Measurements from ENCODE around the gene ADPRH. TPM values are rescaled to one million over a fixed set of nuclear protein-coding genes. Genes with fewer than 3 reads are reported as not detected.
A peak's percentile ranks its signal among the peaks of the same experiment; 100 is the strongest.

Gene ADPRH
- total RNA-seq, 1 donor from 2014 or later = 0.53 TPM

DNA sequence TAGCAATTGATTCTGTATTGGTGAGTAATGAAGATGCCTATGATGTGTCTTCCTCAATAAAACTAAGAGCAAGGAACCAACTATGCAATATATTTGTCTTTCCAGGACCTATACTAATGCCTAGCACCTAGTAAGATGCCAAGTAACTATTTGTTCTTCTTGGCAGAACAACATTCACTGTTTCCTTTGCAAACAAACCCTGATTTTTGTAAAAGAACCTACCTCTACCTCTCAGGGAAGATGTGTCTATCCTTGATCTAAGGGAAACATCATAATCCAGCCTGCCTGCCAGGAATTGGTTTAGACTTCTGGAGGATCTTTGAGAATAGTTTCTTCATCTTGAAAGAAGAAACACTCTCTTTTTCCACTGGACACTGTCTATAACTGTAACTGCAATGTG is 3.8 kb upstream of the ADPRH start:
- no peak for FAIRE-seq
- Histone ChIP-seq H3K4me3 (ENCODE audit: low read depth, low read length) (no peak overlapping the region), H3K36me3 (ENCODE audit: control insufficient read depth, insufficient read depth, low read length) (no peaks in the 10 kb centered on the region), H3K27me3 (ENCODE audit: control insufficient read depth, insufficient read depth, low read length) (no peaks in the 10 kb centered on the region)
- no peak for DNase-seq (ENCODE audit: low read depth)
- TF ChIP-seq, protein P1, sequence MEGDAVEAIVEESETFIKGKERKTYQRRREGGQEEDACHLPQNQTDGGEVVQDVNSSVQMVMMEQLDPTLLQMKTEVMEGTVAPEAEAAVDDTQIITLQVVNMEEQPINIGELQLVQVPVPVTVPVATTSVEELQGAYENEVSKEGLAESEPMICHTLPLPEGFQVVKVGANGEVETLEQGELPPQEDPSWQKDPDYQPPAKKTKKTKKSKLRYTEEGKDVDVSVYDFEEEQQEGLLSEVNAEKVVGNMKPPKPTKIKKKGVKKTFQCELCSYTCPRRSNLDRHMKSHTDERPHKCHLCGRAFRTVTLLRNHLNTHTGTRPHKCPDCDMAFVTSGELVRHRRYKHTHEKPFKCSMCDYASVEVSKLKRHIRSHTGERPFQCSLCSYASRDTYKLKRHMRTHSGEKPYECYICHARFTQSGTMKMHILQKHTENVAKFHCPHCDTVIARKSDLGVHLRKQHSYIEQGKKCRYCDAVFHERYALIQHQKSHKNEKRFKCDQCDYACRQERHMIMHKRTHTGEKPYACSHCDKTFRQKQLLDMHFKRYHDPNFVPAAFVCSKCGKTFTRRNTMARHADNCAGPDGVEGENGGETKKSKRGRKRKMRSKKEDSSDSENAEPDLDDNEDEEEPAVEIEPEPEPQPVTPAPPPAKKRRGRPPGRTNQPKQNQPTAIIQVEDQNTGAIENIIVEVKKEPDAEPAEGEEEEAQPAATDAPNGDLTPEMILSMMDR (IDR thresholded peaks at IDR 0.05; ENCODE audit: insufficient read depth, low read length, severe bottlenecking) = no peak

DNA sequence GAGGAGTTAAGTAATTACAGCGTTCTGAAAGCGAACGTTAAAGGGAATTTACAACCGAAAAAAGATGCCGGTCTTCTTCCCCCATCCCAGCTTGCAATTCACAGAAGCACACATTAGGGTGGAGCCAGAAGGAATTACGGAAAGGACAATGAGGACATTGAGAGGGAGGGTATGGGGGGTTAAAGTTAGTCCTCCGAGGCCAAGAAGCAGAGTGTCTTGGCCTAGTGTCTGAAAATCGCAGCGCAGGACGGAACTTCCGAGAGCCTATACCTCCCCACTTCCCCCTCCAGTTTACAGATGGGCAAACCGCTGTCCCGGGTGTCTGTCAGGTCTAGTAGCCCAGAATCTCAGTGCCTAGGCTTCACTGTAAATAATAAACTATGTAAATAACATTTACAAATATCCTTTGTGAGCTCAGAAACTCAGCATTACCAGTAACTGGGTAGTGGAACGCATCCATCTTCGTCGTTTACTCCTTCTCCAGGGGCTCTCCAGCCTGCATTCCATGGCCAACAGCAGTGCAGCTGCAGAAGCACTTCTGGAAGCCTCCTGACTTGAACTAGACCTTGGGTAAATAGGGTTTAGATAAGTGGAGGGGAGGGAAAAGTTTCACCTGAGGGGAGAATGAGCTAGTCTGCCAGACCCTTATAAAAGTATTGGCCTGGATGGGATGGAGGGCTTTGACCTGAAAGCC is 922 bp downstream of the ADPRH start:
- DNase-seq (ENCODE audit: low read depth) = no peak
- no peaks in the 10 kb centered on the region for H3K27me3 ChIP-seq (ENCODE audit: control insufficient read depth, insufficient read depth, low read length)
- TF ChIP-seq, protein P1 (IDR thresholded peaks at IDR 0.05; ENCODE audit: insufficient read depth, low read length, severe bottlenecking) = no peak
- no peaks in the 10 kb centered on the region for H3K36me3 ChIP-seq (ENCODE audit: control insufficient read depth, insufficient read depth, low read length)
- peak overlapping the region; percentile 59 for H3K4me3 ChIP-seq (ENCODE audit: low read depth, low read length)
- FAIRE-seq = no peak

DNA sequence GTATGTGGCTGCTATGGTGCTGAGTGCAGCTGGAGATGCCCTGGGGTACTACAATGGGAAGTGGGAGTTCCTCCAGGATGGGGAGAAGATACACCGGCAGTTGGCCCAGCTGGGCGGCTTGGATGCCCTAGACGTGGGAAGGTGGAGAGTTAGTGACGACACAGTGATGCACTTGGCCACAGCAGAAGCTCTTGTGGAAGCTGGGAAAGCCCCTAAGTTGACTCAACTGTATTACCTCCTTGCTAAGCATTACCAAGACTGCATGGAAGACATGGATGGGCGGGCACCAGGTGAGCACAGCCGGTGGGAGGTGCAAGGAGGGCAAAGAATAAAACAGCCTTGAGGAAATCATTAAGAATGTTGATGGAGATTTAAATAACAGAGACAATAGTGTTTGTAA is 2.9 kb downstream of the ADPRH start:
- peak; percentile 33 for DNase-seq (ENCODE audit: low read depth)
- TF ChIP-seq, protein P1 (IDR thresholded peaks at IDR 0.05; ENCODE audit: insufficient read depth, low read length, severe bottlenecking) = no peak
- H3K36me3 ChIP-seq (ENCODE audit: control insufficient read depth, insufficient read depth, low read length) = no peaks in the 10 kb centered on the region
- no peaks in the 10 kb centered on the region for H3K27me3 ChIP-seq (ENCODE audit: control insufficient read depth, insufficient read depth, low read length)
- FAIRE-seq = no peak
- H3K4me3 ChIP-seq (ENCODE audit: low read depth, low read length) = no peak overlapping the region

DNA sequence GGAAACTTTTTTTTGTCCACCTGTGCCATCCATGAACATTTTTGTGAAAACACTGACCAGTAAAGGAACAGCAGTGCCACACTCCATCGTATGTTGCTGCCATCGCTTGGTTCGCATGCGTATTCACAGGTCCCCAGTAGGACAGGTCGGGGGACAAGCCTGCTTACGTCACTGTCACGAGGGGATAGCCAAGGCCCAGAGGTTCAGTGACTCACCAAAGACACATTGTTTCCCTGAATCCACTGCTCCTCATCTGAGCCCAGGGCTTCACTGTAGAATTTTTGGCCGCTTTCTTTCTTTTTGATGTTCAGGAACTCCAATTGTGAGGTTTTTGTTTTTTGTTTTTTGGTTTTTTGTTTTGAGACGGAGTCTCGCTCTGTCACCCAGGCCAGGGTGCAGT is 5.9 kb downstream of the ADPRH start:
- FAIRE-seq (no peak), DNase-seq (ENCODE audit: low read depth) (no peak)
- TF ChIP-seq, protein P1 (IDR thresholded peaks at IDR 0.05; ENCODE audit: insufficient read depth, low read length, severe bottlenecking) = no peak

DNA sequence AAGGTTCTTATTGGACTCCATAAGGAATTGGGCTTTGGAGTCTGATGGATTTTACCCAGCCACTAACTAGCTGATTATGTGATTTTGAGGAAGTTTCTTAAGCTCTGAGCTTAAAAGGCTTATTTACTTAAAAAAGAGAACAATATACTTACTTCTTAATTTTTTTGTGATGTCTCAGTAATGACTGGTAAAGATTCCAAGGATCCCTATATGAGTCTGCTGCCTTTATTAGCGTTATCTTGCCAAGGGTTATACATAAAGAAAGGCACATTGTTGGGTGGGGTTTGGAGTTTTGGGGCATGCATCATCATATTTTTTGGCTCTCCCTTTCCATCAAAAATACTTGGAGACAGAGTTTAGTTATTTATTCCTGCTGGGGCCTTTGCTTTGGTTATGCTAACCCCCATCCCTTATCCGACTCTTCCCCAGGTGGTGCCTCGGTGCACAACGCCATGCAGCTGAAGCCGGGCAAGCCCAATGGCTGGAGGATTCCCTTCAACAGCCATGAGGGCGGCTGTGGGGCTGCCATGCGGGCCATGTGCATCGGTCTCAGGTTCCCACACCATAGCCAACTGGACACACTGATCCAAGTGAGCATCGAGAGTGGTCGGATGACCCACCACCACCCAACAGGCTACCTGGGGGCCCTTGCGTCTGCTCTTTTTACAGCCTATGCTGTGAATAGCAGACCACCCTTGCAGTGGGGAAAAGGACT is 6.7 kb downstream of the ADPRH start:
- FAIRE-seq (no peak), DNase-seq (ENCODE audit: low read depth) (no peak)
- Histone ChIP-seq H3K4me3 (ENCODE audit: low read depth, low read length) (no peak overlapping the region), H3K36me3 (ENCODE audit: control insufficient read depth, insufficient read depth, low read length) (no peaks in the 10 kb centered on the region), H3K27me3 (ENCODE audit: control insufficient read depth, insufficient read depth, low read length) (no peaks in the 10 kb centered on the region)
- TF ChIP-seq, protein P1 (IDR thresholded peaks at IDR 0.05; ENCODE audit: insufficient read depth, low read length, severe bottlenecking) = no peak

More for the DNA sequence above, 5.9 kb downstream of the ADPRH start:
- no peaks in the 10 kb centered on the region for H3K36me3 ChIP-seq (ENCODE audit: control insufficient read depth, insufficient read depth, low read length)
- H3K27me3 ChIP-seq (ENCODE audit: control insufficient read depth, insufficient read depth, low read length) = no peaks in the 10 kb centered on the region
- H3K4me3 ChIP-seq (ENCODE audit: low read depth, low read length) = no peak overlapping the region
